Measurements from ENCODE around the gene OR5H14.

DNA sequence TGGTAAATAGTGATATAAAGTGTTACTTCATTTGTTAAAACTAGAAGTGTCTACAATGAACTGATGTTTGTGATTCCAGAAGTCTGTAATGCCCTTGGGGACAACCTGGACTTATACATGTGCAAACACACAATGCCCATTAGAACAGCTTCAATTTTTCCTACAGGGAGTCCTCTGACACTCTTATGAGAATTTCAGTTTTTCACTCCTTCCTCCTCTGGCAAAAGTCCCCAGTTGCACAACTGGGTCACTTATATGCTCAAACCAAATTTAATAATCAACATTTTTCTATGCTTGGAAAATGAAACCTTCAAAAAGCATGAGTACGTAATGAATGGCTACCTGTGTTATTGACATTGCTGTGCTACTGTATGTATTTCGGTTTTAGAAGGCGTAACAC lies 19.1 kb downstream of the OR5H14 start, which contains the start of gene OR5H15:
- TF ChIP-seq, protein P1, sequence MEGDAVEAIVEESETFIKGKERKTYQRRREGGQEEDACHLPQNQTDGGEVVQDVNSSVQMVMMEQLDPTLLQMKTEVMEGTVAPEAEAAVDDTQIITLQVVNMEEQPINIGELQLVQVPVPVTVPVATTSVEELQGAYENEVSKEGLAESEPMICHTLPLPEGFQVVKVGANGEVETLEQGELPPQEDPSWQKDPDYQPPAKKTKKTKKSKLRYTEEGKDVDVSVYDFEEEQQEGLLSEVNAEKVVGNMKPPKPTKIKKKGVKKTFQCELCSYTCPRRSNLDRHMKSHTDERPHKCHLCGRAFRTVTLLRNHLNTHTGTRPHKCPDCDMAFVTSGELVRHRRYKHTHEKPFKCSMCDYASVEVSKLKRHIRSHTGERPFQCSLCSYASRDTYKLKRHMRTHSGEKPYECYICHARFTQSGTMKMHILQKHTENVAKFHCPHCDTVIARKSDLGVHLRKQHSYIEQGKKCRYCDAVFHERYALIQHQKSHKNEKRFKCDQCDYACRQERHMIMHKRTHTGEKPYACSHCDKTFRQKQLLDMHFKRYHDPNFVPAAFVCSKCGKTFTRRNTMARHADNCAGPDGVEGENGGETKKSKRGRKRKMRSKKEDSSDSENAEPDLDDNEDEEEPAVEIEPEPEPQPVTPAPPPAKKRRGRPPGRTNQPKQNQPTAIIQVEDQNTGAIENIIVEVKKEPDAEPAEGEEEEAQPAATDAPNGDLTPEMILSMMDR (IDR thresholded peaks at IDR 0.05; ENCODE audit: low read length): no peak
- TF ChIP-seq EZH2 (IDR thresholded peaks at IDR 0.05; ENCODE audit: borderline replicate concordance, low read length): no peak

Measured in OCI-LY1 (cell line).